ENCODE measurements around the gene AK1. TPM values are rescaled to one million over a fixed set of nuclear protein-coding genes. Genes with fewer than 3 reads are reported as not detected.
"Not testable (repeated sequence)": the region's sequence is repeated elsewhere in the genome, so short reads cannot be mapped to it uniquely, and the experiment has no call there.

AK1 gene
- total RNA-seq, 1 donor from 2014 or later: 8.1 TPM

- no peak overlapping the region for H3K27ac Mint-ChIP-seq
- no peaks in the 10 kb centered on the region for H3K4me1 Mint-ChIP-seq
- intact Hi-C loops (cut with micrococcal nuclease): no loop called here
- ChIA-PET POLR2A (no interaction called here), CTCF (no interaction called here)
- DNase-seq (no peak), ATAC-seq (ENCODE audit: low read depth) (no peak)
- H3K4me3 Mint-ChIP-seq: no peak overlapping the region
- peaks cover 11% of the 10 kb centered on the region for H3K9me3 Mint-ChIP-seq
- H3K27me3 Mint-ChIP-seq: no peaks in the 10 kb centered on the region
- TF ChIP-seq CTCF (IDR thresholded peaks at IDR 0.05): no peak
- H3K36me3 Mint-ChIP-seq (ENCODE audit: low read depth): peaks cover 11% of the 10 kb centered on the region
Observed at GRCh38 chr9:127846443-127847177, 30.9 kb downstream of the AK1 start.

GRCh38 chr9:127845619-127846018, 31.9 kb downstream of the AK1 start:
- POLR2A ChIA-PET; DNase-seq; ATAC-seq (ENCODE audit: low read depth); H3K27ac Mint-ChIP-seq; intact Hi-C loops (cut with micrococcal nuclease); H3K4me3 Mint-ChIP-seq; H3K4me1 Mint-ChIP-seq; CTCF ChIA-PET; H3K27me3 Mint-ChIP-seq: not testable (repeated sequence)
- peaks cover 17% of the 10 kb centered on the region for H3K36me3 Mint-ChIP-seq (ENCODE audit: low read depth)
- H3K9me3 Mint-ChIP-seq: peaks cover 11% of the 10 kb centered on the region

- no peak for ATAC-seq (ENCODE audit: low read depth)
- intact Hi-C loops (cut with micrococcal nuclease): no loop called here
- no peaks in the 10 kb centered on the region for H3K4me1 Mint-ChIP-seq
- TF ChIP-seq CTCF (IDR thresholded peaks at IDR 0.05): no peak
- no peak for DNase-seq
- H3K36me3 Mint-ChIP-seq (ENCODE audit: low read depth): peaks cover 17% of the 10 kb centered on the region
- H3K4me3 Mint-ChIP-seq: no peak overlapping the region
- peaks cover 11% of the 10 kb centered on the region for H3K9me3 Mint-ChIP-seq
- ChIA-PET POLR2A (no interaction called here), CTCF (no interaction called here)
- no peak overlapping the region for H3K27ac Mint-ChIP-seq
- no peaks in the 10 kb centered on the region for H3K27me3 Mint-ChIP-seq
Observed at GRCh38 chr9:127844821-127845359, 32.6 kb downstream of the AK1 start.

GRCh38 chr9:127841087-127841835, 36.2 kb downstream of the AK1 start:
- H3K36me3 Mint-ChIP-seq (ENCODE audit: low read depth): peaks cover 11% of the 10 kb centered on the region
- POLR2A ChIA-PET: no interaction called here
- intact Hi-C loops (cut with micrococcal nuclease): no loop called here

GRCh38 chr9:127838375-127839078, 38.9 kb downstream of the AK1 start:
- ChIA-PET CTCF (no interaction called here), POLR2A (no interaction called here)
- intact Hi-C loops (cut with micrococcal nuclease): no loop called here
- Mint-ChIP-seq H3K9me3 (no peaks in the 10 kb centered on the region), H3K27me3 (no peaks in the 10 kb centered on the region), H3K4me1 (peaks cover 11% of the 10 kb centered on the region), H3K4me3 (no peak overlapping the region), H3K36me3 (ENCODE audit: low read depth) (peaks cover 11% of the 10 kb centered on the region), H3K27ac (no peak overlapping the region)
- ATAC-seq (ENCODE audit: low read depth) (no peak), DNase-seq (no peak)
- no peak for TF ChIP-seq CTCF (IDR thresholded peaks at IDR 0.05)

More at GRCh38 chr9:127841087-127841835, 36.2 kb downstream of the AK1 start:
- Mint-ChIP-seq H3K4me3 (no peak overlapping the region), H3K27ac (no peak overlapping the region), H3K27me3 (no peaks in the 10 kb centered on the region), H3K4me1 (peaks cover 6% of the 10 kb centered on the region), H3K9me3 (no peaks in the 10 kb centered on the region)
- CTCF ChIA-PET: interaction anchor here (1.5 kb wide), 1 partner anchor 28 kb away, joined by 4 read pairs; no protein-coding TSS in a partner anchor
- no peak for ATAC-seq (ENCODE audit: low read depth)
- no peak for DNase-seq
- no peak for TF ChIP-seq CTCF (IDR thresholded peaks at IDR 0.05)

All from activated B cell treated with CpG ODN at 0.5 μM for 24 hours (primary cell).